HL-60/S4 treated with phorbol 12-myristate 13-acetate at 8.2 ng/mL for 4 days and 3 days (cell line): Measurements from ENCODE around the gene TPRG1.

Experiments used
- in situ Hi-C: fragments of 300-500 bp; cut with MboI; formaldehyde crosslinking; loops from 2 replicates; pipeline ENCODE4 v1.15.0; 2022; ENCODE audit warnings: low sequenced_read_pairs

The TPRG1 gene

GRCh38 chr3:189275182-189275581 lies 103.4 kb downstream of the TPRG1 start:
- in situ Hi-C loops: loop anchor here (10.0 kb wide), 1 partner anchor 670 kb away; no protein-coding TSS in a partner anchor

GRCh38 chr3:189275852-189276251 lies 104.1 kb downstream of the TPRG1 start:
- in situ Hi-C loops: loop anchor here (10.0 kb wide), 1 partner anchor 669 kb away; no protein-coding TSS in a partner anchor

- in situ Hi-C loops: loop anchor here (10.0 kb wide), 1 partner anchor 668 kb away; no protein-coding TSS in a partner anchor
Observed at GRCh38 chr3:189276444-189277219, 104.9 kb downstream of the TPRG1 start.

GRCh38 chr3:189277711-189278110 lies 105.9 kb downstream of the TPRG1 start:
- in situ Hi-C loops: loop anchor here (10.0 kb wide), 1 partner anchor 667 kb away; no protein-coding TSS in a partner anchor

- in situ Hi-C loops: loop anchor here (10.0 kb wide), 1 partner anchor 667 kb away; no protein-coding TSS in a partner anchor
Observed at GRCh38 chr3:189278221-189278620, 106.5 kb downstream of the TPRG1 start.

GRCh38 chr3:189282189-189282588 lies 110.4 kb downstream of the TPRG1 start:
- in situ Hi-C loops: no loop called here

- in situ Hi-C loops: no loop called here
Observed at GRCh38 chr3:189282741-189283140, 111.0 kb downstream of the TPRG1 start.

- in situ Hi-C loops: no loop called here
Observed at GRCh38 chr3:189286188-189286587, 114.4 kb downstream of the TPRG1 start.

GRCh38 chr3:189286916-189287315 lies 115.1 kb downstream of the TPRG1 start:
- in situ Hi-C loops: no loop called here

GRCh38 chr3:189288348-189289235 lies 116.8 kb downstream of the TPRG1 start:
- in situ Hi-C loops: no loop called here

- in situ Hi-C loops: no loop called here
Observed at GRCh38 chr3:189289251-189289650, 117.5 kb downstream of the TPRG1 start.

GRCh38 chr3:189292667-189293484 lies 121.1 kb downstream of the TPRG1 start:
- in situ Hi-C loops: no loop called here

GRCh38 chr3:189294649-189295048 lies 122.9 kb downstream of the TPRG1 start:
- in situ Hi-C loops: no loop called here

- in situ Hi-C loops: no loop called here
Observed at GRCh38 chr3:189295089-189295488, 123.3 kb downstream of the TPRG1 start.

GRCh38 chr3:189297932-189298331 lies 126.2 kb downstream of the TPRG1 start:
- in situ Hi-C loops: no loop called here

GRCh38 chr3:189298469-189299375 lies 127.0 kb downstream of the TPRG1 start:
- in situ Hi-C loops: no loop called here

- in situ Hi-C loops: no loop called here
Observed at GRCh38 chr3:189300345-189300744, 128.6 kb downstream of the TPRG1 start.

- in situ Hi-C loops: no loop called here
Observed at GRCh38 chr3:189301479-189301878, 129.7 kb downstream of the TPRG1 start.

- in situ Hi-C loops: no loop called here
Observed at GRCh38 chr3:189303584-189303983, 131.8 kb downstream of the TPRG1 start.
